Nucleus accumbens (tissue), 56 donors: Measurements from ENCODE around the gene CLSTN2.

ENCODE experiments used
- DNase-seq, 56 donors: peaks; one replicate each; lab custom pipeline; 2025; lab: John Stamatoyannopoulos, UW

The CLSTN2 gene

DNA sequence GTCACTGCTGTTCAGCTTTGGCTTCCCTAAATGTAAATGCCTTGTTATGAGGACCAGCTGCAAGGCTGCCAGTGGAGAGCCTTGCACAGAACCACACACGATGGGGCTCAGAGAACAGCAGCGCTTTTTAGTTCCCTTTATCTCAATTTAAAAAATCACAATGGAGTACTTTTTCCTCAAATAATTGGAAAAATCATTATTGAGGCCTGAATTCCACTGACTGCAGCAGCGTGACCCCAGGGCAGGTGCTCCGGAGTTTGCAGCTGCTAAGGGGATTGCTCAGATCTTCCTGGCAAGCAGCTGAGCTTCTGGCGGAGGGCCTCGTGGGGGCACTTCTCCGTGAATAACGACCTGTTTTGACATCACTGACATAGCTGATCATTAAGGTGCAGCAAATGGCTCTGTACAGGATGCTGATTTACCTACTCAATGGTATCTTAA is 497.3 kb downstream of the CLSTN2 start:
- DNase-seq: no peak

DNA sequence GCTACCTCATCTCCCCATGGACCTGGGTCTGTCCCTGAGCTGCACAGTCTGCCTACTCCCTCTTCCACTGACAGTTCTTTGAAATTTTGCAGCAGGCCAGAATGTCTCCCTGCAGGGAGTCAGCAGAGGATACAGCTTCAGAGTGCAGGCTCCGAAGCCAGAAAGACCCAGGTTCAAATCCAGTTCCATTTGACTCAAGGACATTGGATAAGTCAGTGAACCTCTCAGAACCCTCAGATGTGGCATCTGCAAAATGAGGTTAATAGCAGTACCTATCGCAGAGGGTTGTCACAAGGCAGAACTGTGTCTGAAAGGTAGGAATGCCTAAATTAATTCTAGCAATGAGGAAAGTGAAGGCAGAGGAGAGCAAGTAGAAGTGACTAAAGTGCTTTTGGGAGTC is 498.4 kb downstream of the CLSTN2 start:
- no peak for DNase-seq

- no peak for DNase-seq
Measured at GRCh38 chr3:140434261-140434905, 499.4 kb downstream of the CLSTN2 start.

- DNase-seq: no peak
Measured at GRCh38 chr3:140436421-140436820, 501.4 kb downstream of the CLSTN2 start.

- DNase-seq: no peak
Measured at GRCh38 chr3:140438736-140439470, 503.9 kb downstream of the CLSTN2 start.

GRCh38 chr3:140439527-140439926 is 504.5 kb downstream of the CLSTN2 start:
- DNase-seq: no peak

DNA sequence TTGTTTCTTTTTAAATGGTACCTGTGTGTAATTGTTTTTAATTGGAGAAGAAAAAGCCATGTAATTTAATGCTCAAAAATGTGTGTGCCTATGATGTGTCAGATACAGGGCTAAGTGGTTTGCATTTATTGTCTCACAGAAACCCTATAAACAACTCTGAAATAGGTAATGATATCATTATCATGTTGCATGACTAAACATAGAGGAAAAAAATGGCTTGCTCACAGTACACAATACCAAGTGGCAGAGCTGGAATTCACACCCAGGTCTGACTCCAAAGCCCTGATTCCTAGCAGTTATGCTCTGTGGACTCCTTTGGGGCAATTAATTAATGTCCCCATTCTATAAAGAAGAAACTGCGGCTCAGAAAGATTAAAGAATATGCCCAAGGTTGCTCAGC is 505.5 kb downstream of the CLSTN2 start:
- no peak for DNase-seq

DNA sequence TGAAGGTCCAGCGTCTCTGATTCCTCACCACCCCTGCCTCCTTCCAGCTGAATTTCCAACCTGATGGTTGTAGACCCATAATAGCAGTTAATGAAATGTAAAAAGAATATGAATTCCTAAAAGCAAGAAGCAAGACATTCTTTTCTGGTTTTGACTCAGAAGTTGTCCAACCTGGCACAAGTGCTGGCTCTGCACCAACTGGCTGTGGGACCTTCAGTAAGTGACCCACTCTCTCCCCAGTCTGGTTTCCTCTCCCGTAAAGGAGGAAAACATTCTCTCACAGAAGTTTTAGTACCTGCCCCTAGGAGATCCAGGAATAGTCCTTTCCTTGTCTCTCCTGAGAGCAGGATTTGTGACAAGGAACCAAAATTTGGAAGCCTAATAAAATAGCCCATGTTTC is 506.0 kb downstream of the CLSTN2 start:
- DNase-seq: no peak

- no peak for DNase-seq
Measured at GRCh38 chr3:140442621-140443020, 507.6 kb downstream of the CLSTN2 start.

DNA sequence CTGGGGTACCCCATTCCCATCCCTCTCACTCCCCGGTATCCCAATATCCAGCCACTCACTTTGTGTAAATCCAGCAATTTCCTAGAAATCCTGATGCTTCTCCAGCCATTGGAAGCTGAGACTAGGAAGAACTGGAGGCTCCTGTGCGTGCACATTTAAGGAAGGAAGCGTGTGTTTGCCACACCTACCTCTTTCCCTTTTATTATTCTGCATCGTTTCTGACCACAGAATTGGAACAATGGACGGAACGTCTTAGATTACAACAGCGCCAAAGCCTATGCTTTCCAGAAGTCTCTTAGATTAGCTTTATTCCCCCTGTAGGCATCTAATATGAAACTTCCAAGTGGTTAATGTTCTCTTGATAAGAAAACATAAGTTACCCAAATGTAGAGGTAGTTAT is 508.1 kb downstream of the CLSTN2 start:
- DNase-seq: no peak

GRCh38 chr3:140443806-140444205 is 508.8 kb downstream of the CLSTN2 start:
- no peak for DNase-seq

DNA sequence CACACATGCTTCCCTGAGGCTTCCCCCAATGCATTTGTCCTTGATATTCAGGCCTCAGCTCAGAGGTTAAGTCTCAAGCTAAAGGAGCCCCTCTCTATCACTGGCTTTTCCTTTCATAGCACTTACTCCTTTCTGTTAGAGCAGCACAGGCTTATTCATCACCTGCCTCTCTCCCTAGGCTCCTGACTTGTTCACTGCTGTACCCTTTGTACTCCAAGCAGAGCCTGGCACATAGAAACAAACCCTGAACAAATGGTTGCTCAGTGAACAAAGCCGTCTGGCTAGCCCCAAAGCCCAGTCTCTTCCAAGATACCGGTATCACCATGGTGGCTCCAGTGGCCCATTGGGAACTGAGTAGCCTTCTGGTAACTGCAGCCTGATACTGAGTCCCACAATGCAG is 511.7 kb downstream of the CLSTN2 start:
- DNase-seq: no peak

- no peak for DNase-seq
Measured at GRCh38 chr3:140447136-140447535, 512.2 kb downstream of the CLSTN2 start.

- no peak for DNase-seq
Measured at GRCh38 chr3:140448001-140448400, 513.0 kb downstream of the CLSTN2 start.

DNA sequence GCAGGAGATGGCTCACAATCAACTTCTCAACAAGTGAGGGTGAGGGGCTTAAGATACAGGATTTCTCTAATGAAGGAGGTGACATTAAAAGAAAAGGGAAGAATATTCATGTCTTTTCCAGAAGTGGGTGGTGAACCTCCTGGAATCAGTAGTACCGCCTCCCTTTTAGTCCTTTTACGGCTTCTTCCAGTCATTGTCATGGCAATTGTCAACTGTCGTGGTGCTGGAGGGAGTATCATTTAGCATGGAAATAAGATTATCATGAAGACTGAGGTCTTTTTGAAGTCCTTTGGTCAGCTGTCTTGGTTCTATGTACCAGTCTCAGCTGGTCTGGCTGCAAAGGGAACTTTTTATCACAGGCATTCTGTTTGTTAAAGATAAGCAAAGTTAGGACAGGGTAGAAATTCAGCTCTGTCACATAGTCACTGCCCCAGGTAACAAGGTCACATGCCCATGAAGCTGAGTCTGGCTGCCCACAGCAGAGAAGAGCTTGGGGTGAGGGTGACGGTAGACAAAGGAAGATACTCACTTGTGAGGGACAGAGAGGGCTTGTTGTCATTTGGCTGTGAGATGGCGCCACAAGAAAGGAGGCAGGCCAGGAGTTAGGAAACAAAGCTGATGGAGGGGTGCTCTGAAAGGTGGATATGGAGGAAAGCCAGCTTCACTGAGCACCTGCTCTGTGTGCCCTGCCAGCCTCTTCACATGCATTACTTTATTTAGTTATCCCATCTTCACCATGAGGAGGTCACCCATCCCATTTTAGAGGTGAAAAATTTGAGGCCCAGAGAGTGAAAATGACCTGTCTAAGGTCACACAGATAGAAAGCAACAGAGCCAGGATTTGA is 514.6 kb downstream of the CLSTN2 start:
- no peak for DNase-seq

DNA sequence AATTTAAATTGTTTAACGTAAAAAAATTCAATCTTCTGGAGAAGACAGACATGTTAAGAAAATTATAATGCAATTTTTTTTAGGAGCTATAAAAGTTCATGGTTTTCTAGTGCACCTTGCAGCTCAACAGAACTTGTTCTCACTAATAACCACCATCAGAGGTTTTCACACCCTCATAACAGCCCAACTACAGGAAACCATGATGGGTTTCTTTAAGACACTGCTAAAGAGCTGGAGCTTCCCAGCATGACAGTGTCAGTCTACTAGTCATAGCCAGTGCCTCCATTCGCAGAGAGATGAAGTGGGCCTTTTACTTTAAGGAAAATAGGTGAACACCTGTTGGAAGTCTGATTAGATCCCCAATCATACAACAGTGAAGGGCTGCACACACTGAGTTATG is 518.8 kb downstream of the CLSTN2 start:
- no peak for DNase-seq

DNA sequence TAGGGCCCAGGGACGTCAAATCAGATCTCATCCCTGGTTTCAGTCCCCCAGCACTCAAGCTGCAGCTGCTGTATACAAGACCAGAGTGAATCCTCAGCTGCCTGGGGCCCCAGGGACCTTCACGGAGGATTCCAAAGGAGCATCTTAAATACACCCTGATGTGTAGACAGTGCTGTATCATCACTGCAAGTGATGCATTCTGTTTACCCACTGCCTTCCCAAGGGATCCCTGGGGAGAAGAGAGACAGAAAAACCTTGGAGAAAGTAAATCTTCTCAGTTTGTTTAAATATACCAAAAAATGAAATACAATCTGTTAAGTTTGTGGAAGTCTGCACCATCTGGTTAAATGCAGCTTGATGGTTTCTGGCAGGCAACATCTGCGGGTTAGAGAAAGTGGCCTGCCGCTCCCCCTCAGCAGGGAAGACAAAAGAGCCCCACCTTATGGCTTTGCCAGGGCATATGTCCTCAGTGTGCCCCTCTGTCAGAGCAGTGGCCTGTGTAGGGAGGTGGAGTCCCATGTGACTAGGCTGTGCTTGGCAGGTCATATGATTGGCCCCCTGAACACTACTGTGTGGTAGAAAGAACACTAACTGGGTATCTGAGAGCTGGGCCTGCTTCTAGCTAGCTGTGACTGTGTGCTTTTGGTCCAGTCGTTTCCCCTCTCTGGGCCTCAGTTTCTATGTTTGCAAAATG is 520.7 kb downstream of the CLSTN2 start:
- DNase-seq: no peak

DNA sequence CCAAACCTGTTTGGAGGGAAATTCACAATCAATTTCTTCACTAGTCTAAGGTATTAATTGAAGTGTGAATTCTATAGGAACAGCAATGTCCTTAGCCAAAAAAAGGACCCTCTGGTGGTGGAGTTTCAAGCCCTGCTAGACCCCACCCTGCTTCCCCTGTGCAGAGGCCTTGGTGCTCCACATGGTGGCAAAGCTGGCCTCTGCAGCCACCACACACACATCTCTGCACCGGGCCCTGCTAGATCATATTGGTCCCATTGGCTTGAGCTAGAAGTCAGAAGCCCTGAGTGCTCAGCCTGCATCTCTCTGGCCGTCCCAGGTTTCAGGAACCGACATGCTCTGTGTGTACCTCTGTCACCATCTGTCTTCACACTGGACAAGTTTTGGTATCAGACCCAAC is 522.0 kb downstream of the CLSTN2 start:
- no peak for DNase-seq

DNA sequence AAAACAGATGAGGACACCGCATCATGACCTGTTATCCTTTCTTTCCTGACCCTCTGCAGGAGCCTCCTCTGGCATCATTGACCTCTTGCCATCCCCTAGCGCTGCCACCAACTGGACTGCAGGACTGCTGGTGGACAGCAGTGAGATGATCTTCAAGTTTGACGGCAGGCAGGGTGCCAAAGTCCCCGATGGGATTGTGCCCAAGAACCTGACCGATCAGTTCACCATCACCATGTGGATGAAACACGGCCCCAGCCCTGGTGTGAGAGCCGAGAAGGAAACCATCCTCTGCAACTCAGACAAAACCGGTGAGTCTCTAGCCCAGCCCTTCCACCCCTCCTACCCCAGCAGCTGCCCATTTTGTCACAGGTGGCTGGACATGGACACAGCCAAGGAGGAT is 524.5 kb downstream of the CLSTN2 start:
- DNase-seq: no peak

GRCh38 chr3:140461250-140461649 is 526.3 kb downstream of the CLSTN2 start:
- DNase-seq: no peak

- no peak for DNase-seq
Measured at GRCh38 chr3:140463355-140463754, 528.4 kb downstream of the CLSTN2 start.
